IgD-negative memory B cell (primary cell): ENCODE results near the gene HSD17B12. TPM values are rescaled to one million over a fixed set of nuclear protein-coding genes. Genes with fewer than 3 reads are reported as not detected.
"Not testable (repeated sequence)": the region's sequence is repeated elsewhere in the genome, so short reads cannot be mapped to it uniquely, and the experiment has no call there.

ENCODE experiments used
- H3K27ac Mint-ChIP-seq, 3 donors: one replicate each; pipeline ENCODE4 v1.8.0; 2020 to 2022; ENCODE audit warnings: mild to moderate bottlenecking in 3 of 3, mixed read lengths in 3 of 3, moderate library complexity in 1 of 3
- H3K27me3 Mint-ChIP-seq: one replicate; pipeline ENCODE4 v1.8.0; 2021; ENCODE audit warnings: mixed read lengths
- H3K36me3 Mint-ChIP-seq: one replicate; pipeline ENCODE4 v1.8.0; 2020; ENCODE audit warnings: mild to moderate bottlenecking, mixed read lengths
- H3K4me1 Mint-ChIP-seq, 3 donors: one replicate each; pipeline ENCODE4 v1.8.0; 2020 to 2022; ENCODE audit warnings: mixed read lengths in 3 of 3, mild to moderate bottlenecking in 1 of 3
- H3K4me3 Mint-ChIP-seq, 4 donors: one replicate each; pipeline ENCODE4 v1.8.0; 2020 to 2022; ENCODE audit warnings: mild to moderate bottlenecking in 4 of 4, mixed read lengths in 4 of 4, moderate library complexity in 3 of 4
- H3K9me3 Mint-ChIP-seq, 3 donors: one replicate each; pipeline ENCODE4 v1.8.0; 2020 to 2021; ENCODE audit warnings: mixed read lengths in 3 of 3, mild to moderate bottlenecking in 1 of 3
- polyA plus RNA-seq: library from polyadenylated mRNA; unstranded; fragments of 300-500 nt; fragmentation: Illumina TruSeq; gene quantifications from one replicate; pipeline ENCODE4 v1.2.3, GENCODE V29; 2021

Gene HSD17B12
- polyA plus RNA-seq, 1 donor from 2014 or later, result 30.9 TPM

DNA sequence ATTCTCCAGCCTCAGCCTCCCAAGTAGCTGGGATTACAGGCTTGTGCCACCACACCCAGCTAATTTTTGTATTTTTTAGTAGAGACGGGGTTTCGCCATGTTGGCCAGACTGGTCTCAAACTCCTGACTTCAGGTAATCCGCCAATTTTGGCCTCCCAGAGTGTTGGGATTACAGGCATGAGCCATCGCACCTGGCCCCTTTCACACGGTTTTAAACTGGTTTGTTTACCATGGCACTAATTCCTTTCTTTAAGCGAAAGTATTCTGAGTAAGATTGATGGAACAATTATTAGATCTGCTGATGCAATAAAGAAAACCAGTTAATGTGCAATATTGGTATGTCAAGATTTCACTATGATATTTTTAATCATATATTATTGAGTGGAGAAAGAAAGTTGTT lies 9.3 kb upstream of the HSD17B12 start:
- peaks cover 14% of the 10 kb centered on the region for H3K27me3 Mint-ChIP-seq
- not testable (repeated sequence) for H3K9me3 Mint-ChIP-seq, H3K27ac Mint-ChIP-seq, H3K36me3 Mint-ChIP-seq, H3K4me1 Mint-ChIP-seq, H3K4me3 Mint-ChIP-seq

DNA sequence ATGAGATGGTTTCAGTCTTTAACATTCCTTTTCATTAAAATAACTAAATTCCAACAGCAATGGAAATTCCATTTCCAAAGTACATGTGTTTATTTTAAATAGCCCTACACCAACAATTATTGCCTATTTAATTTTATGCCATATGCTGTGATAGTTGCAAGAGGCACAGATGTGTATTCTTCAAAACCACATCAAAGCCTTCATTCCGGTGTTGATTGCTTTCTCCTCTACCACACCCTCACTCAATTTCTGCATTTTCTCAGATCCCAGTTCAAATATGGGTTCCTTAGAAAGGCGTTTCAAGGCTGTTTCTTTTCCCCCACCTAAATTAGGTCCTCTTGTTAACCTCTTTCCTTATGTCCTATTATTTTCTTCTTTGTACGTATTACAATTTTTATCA lies 6.0 kb upstream of the HSD17B12 start:
- H3K27ac Mint-ChIP-seq, result no peak overlapping the region
- H3K9me3 Mint-ChIP-seq, result peaks cover 0 to 4% (median 0%) of the 10 kb centered on the region in 3 donors
- no peaks in the 10 kb centered on the region for H3K36me3 Mint-ChIP-seq
- no peak overlapping the region for H3K4me3 Mint-ChIP-seq
- peaks cover 0 to 4% (median 1%) of the 10 kb centered on the region in 3 donors for H3K4me1 Mint-ChIP-seq
- H3K27me3 Mint-ChIP-seq, result peaks cover 4% of the 10 kb centered on the region

DNA sequence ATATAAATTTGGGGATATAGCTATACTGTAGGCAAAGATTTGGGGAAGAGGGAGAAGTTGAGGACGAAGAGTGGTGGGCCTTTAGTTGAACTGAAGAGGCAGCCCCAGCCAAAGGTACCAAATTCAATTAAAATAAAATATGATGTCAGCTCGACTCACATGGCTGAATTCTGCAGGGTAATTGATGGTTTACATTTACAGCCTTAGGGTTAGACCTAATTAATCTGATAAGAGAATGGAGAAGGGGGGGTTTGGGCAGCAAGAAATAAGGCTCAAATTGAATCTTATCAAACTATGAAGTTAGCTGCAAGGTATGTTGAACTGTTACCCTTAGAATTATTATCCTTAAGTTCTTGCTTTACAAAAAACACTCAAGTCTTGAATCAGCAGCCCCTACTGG lies 3.6 kb upstream of the HSD17B12 start:
- Mint-ChIP-seq H3K9me3 (peaks cover 0 to 4% (median 0%) of the 10 kb centered on the region in 3 donors), H3K4me1 (peaks cover 11 to 14% (median 14%) of the 10 kb centered on the region in 3 donors), H3K36me3 (no peaks in the 10 kb centered on the region), H3K4me3 (no peak overlapping the region), H3K27ac (no peak overlapping the region), H3K27me3 (peaks cover 3% of the 10 kb centered on the region)

GRCh38 chr11:43681401-43681942 lies 934 bp downstream of the HSD17B12 start:
- H3K4me3 Mint-ChIP-seq, result peak overlapping the region; percentile 92 to 96 (median 93)
- H3K4me1 Mint-ChIP-seq, result peaks cover 24 to 33% (median 26%) of the 10 kb centered on the region in 3 donors
- H3K36me3 Mint-ChIP-seq, result peaks cover 11% of the 10 kb centered on the region
- peaks cover 0 to 4% (median 0%) of the 10 kb centered on the region in 3 donors for H3K9me3 Mint-ChIP-seq
- peak overlapping the region; percentile 93 to 98 (median 97) for H3K27ac Mint-ChIP-seq
- H3K27me3 Mint-ChIP-seq, result no peaks in the 10 kb centered on the region

DNA sequence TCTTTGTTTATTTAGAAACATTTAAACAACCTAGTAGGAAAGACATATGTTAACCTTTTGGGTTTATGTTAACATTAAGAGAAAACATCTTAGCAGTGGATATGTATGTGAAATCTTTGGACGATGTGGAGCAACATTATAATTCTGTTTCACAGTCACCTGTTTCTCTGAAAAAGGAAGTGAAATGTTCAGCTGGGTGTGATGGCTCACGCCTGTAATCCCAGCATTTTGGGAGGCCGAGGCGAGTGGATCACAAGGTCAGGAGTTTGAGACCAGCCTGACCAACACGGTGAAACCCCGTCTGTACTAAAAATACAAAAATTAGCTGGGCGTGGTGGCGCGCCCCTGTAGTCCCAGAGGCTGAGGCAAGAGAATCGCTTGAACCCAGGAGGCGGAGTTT lies 1.5 kb downstream of the HSD17B12 start:
- peaks cover 11% of the 10 kb centered on the region for H3K36me3 Mint-ChIP-seq
- peaks cover 24 to 34% (median 26%) of the 10 kb centered on the region in 3 donors for H3K4me1 Mint-ChIP-seq
- peak overlapping the region; percentile 65 to 95 (median 93) for H3K27ac Mint-ChIP-seq
- H3K9me3 Mint-ChIP-seq, H3K27me3 Mint-ChIP-seq: not testable (repeated sequence)
- H3K4me3 Mint-ChIP-seq, result peak overlapping the region; percentile 92 to 96 (median 93)

DNA sequence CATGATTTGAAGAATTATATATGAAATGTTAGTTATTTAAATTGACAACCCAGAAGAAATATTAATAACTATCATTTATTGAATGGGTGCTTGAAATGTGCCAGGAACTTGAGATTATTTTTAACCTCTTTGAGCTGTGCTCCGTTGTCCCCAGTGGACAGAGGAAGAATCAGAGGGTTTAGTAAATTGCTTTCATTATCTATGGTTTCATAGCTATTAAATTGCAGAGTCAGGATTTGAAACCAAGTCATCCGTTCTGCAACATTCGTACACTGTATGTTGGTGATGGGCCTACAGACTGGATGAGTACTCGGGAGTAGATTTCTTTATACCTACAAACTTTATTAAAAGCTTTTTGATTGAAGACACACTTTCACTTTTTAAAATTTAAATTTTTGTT lies 4.9 kb downstream of the HSD17B12 start:
- Mint-ChIP-seq H3K4me1 (peaks cover 21 to 37% (median 26%) of the 10 kb centered on the region in 3 donors), H3K4me3 (no peak overlapping the region)

GRCh38 chr11:43686207-43686606 lies 5.7 kb downstream of the HSD17B12 start:
- peak overlapping the region in 1 of 4 donors; percentile 39 for H3K4me3 Mint-ChIP-seq
- H3K36me3 Mint-ChIP-seq, result peaks cover 11% of the 10 kb centered on the region
- no peaks in the 10 kb centered on the region for H3K9me3 Mint-ChIP-seq
- no peak overlapping the region for H3K27ac Mint-ChIP-seq
- no peaks in the 10 kb centered on the region for H3K27me3 Mint-ChIP-seq
- H3K4me1 Mint-ChIP-seq, result peaks cover 24 to 40% (median 28%) of the 10 kb centered on the region in 3 donors

More for the DNA sequence above, 4.9 kb downstream of the HSD17B12 start:
- peaks cover 11% of the 10 kb centered on the region for H3K36me3 Mint-ChIP-seq
- H3K27me3 Mint-ChIP-seq, result no peaks in the 10 kb centered on the region
- no peaks in the 10 kb centered on the region for H3K9me3 Mint-ChIP-seq
- H3K27ac Mint-ChIP-seq, result no peak overlapping the region

DNA sequence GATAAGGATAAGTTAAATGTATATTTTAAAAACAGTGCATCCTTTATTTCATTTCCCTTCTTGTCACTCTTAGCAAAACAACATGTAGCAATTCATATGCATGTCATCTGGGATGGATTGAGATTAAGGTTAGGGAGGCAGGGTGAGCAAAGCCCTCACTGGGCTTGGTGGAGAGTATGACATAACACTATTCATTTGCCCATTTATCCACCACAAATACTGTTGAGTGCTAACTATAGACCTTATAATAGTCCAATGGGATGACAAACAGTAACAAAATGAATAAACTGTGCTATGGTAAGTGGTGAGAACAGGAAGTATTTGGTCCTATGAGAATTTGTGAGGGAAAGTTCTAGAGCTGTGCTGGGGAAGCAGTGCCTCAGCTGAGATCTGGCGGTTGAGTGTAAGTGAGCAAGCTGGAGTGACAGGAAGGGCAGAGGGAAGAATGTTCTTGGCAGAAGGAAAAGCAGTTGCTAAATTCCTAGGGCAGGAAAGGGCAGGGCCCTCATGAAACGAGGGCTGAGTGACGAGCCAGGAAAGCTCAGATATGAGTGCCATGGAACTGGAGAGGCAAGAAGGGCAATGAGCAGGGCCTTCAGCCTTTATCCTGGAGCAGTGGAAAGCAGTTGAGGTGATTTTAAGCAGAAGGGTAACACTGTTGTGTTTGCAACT lies 6.7 kb downstream of the HSD17B12 start:
- Mint-ChIP-seq H3K36me3 (peaks cover 13% of the 10 kb centered on the region), H3K4me3 (no peak overlapping the region), H3K27ac (no peak overlapping the region), H3K27me3 (no peaks in the 10 kb centered on the region), H3K4me1 (peaks cover 18 to 38% (median 21%) of the 10 kb centered on the region in 3 donors), H3K9me3 (no peaks in the 10 kb centered on the region)

DNA sequence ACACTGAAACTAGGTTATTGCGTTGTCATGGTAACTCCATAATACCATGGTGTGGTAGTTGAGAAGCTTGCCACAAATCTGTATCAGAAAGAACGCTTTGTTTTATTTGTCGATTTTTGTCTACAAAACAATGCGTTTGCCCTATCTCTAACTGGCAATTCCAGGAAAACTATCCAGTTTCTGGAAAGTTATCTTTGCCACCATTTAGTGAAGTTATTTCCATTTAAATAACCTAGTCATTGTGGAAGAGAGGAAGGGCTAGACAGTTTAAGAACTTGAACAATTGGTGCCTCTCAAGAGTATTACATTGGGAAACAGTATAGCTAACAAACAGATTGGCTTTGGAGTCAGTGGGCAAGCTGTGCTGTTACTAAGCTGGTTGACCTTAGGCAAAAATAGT lies 7.9 kb downstream of the HSD17B12 start:
- Mint-ChIP-seq H3K27ac (no peak overlapping the region), H3K27me3 (no peaks in the 10 kb centered on the region), H3K4me3 (no peak overlapping the region), H3K4me1 (peaks cover 20 to 35% (median 25%) of the 10 kb centered on the region in 3 donors), H3K36me3 (peaks cover 10% of the 10 kb centered on the region), H3K9me3 (no peaks in the 10 kb centered on the region)

DNA sequence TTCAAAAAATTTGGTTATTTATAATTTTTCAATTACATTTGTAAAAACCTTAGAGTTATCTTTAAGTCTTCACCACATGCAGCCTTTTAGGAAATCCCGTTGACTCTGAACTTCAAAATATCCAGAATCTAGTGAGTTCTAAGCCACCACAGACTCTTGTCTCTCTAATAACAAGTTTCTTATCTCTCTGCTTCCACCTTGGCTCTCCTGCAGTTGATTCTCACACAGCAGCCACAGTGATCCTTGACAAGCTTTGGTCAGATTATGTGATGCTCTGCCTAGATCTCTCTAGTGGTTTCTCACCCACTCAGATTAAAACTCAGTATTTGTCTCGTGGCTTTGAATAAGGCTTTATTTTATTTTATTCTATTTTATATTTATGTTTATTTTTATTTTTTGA lies 8.6 kb downstream of the HSD17B12 start:
- no peaks in the 10 kb centered on the region for H3K9me3 Mint-ChIP-seq
- H3K36me3 Mint-ChIP-seq, result peaks cover 7% of the 10 kb centered on the region
- H3K4me1 Mint-ChIP-seq, result peaks cover 21 to 39% (median 28%) of the 10 kb centered on the region in 3 donors
- no peak overlapping the region for H3K27ac Mint-ChIP-seq
- H3K27me3 Mint-ChIP-seq, result no peaks in the 10 kb centered on the region
- H3K4me3 Mint-ChIP-seq, result no peak overlapping the region

DNA sequence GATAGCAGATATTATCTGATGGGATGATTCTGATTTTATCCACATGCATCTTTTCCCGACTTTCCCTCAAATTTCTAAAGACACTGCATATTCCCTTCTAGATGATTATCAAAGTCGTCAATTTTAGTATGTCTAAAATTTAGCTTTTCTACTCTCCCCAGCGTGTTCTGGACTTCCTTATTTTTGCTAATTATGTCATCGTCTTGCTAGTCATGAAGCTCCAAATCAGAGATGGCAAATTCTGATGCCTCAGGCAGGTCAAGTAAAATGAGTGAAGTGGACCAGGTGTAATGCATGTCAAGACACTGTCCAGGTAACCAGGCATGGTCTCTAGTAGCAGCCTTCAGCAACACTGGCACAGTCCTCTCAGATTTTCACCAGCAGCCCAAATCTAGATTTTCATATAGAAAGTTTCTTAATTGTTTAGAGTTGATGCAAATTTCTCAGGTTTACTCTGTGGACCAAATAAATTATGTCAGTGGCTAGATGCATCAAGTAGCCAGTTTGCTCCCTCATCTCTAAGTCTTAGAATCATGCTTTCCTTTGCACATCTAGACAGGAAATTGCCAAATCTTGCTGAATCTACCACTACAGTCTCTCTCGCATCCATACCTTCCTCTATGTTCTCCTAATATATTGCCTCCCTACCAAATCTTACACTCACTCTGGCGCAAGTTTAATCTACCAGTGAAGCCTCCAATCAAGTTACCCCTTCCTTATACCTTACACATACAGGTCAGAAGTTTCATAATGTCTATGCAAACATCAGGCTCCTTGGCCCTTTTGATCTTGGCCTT lies 10.6 kb downstream of the HSD17B12 start:
- H3K27me3 Mint-ChIP-seq, result no peaks in the 10 kb centered on the region
- H3K4me3 Mint-ChIP-seq, result peak overlapping the region in 1 of 4 donors; percentile 48
- H3K9me3 Mint-ChIP-seq, result no peaks in the 10 kb centered on the region
- H3K36me3 Mint-ChIP-seq, result peaks cover 3% of the 10 kb centered on the region
- H3K27ac Mint-ChIP-seq, result no peak overlapping the region
- peaks cover 25 to 41% (median 25%) of the 10 kb centered on the region in 3 donors for H3K4me1 Mint-ChIP-seq

GRCh38 chr11:43691806-43692205 lies 11.3 kb downstream of the HSD17B12 start:
- H3K36me3 Mint-ChIP-seq, result peaks cover 2% of the 10 kb centered on the region
- no peaks in the 10 kb centered on the region for H3K9me3 Mint-ChIP-seq
- H3K4me3 Mint-ChIP-seq, result no peak overlapping the region
- no peaks in the 10 kb centered on the region for H3K27me3 Mint-ChIP-seq
- H3K4me1 Mint-ChIP-seq, result peaks cover 24 to 42% (median 25%) of the 10 kb centered on the region in 3 donors
- H3K27ac Mint-ChIP-seq, result peak overlapping the region in 1 of 3 donors; percentile 71

DNA sequence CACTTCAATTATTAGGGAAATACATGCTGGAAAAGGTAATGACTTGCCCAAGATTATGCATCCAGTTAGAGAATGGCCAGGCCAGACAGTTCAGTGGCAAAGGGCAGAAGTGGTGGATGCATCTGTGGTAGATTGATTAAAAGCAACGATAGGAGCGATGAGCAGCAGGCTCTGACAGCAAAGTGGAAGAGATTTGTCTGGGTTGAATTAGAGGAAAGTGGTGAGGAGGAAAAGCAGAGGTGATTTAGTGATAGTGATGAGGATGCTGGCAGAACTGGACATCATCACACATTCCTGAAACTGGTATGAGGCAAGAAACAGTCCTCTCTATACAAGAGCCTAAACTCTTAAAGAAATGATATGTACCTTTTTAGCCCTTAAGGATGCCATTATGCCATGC lies 12.5 kb downstream of the HSD17B12 start:
- Mint-ChIP-seq H3K27ac (no peak overlapping the region), H3K9me3 (no peaks in the 10 kb centered on the region), H3K27me3 (no peaks in the 10 kb centered on the region), H3K4me3 (no peak overlapping the region), H3K4me1 (peaks cover 24 to 39% (median 25%) of the 10 kb centered on the region in 3 donors), H3K36me3 (peaks cover 3% of the 10 kb centered on the region)

- Mint-ChIP-seq H3K9me3 (no peaks in the 10 kb centered on the region), H3K27ac (no peak overlapping the region), H3K4me1 (peaks cover 24 to 39% (median 25%) of the 10 kb centered on the region in 3 donors), H3K27me3 (no peaks in the 10 kb centered on the region), H3K4me3 (no peak overlapping the region), H3K36me3 (peaks cover 3% of the 10 kb centered on the region)
Measured at GRCh38 chr11:43693731-43694130, 13.2 kb downstream of the HSD17B12 start.

DNA sequence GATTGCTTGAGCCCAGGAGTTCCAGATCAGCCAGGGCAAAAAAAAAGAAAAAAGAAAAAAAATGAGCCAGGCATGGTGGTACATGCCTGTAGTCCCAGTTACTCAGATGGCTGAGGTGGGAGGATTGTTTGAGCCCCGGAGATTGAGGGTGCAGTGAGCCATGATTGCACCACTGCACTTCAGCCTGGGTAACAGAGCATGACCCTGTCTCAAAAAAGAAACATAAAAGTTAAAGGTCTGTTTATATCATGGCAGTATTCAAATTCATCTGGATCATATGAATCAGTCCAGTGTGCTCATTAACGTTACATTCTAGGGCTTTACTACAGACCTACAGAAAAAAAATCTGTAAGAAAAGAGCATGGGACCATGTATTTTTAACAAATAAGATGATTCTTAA lies 13.9 kb downstream of the HSD17B12 start:
- Mint-ChIP-seq H3K4me1 (peaks cover 22 to 39% (median 24%) of the 10 kb centered on the region in 3 donors), H3K36me3 (peaks cover 3% of the 10 kb centered on the region), H3K27me3 (no peaks in the 10 kb centered on the region), H3K4me3 (peak overlapping the region in 2 of 4 donors; percentile 18), H3K9me3 (no peaks in the 10 kb centered on the region), H3K27ac (no peak overlapping the region)
